Mesothelial cell of epicardium (in vitro differentiated cells): Measurements from ENCODE around the gene GPC3. TPM values are rescaled to one million over a fixed set of nuclear protein-coding genes. Genes with fewer than 3 reads are reported as not detected.

Experiments used
- DNase-seq, 2 experiments: peaks; one replicate each; pipeline ENCODE4 v3.0.0; 2021; ENCODE audit warnings: low spot score in 2 of 2; ENCODE audit not compliant: unreplicated experiment in 2 of 2
- H3K27ac Mint-ChIP-seq: 2 replicates; pipeline ENCODE4 v1.8.0; 2021; ENCODE audit warnings: mixed read lengths
- H3K27me3 Mint-ChIP-seq: 2 replicates; pipeline ENCODE4 v1.8.0; 2021; ENCODE audit warnings: low read depth, mixed read lengths
- H3K36me3 Mint-ChIP-seq: 2 replicates; pipeline ENCODE4 v1.8.0; 2021; ENCODE audit warnings: mixed read lengths
- H3K4me1 Mint-ChIP-seq: 2 replicates; pipeline ENCODE4 v1.8.0; 2021; ENCODE audit warnings: mixed read lengths
- H3K4me3 Mint-ChIP-seq: 2 replicates; pipeline ENCODE4 v1.8.0; 2021; ENCODE audit warnings: mild to moderate bottlenecking, moderate library complexity, mixed read lengths
- H3K9me3 Mint-ChIP-seq: 2 replicates; pipeline ENCODE4 v1.8.0; 2021; ENCODE audit warnings: mixed read lengths
- total RNA-seq: library from RNA; stranded (reverse); gene quantifications from 3 replicates; pipeline ENCODE4 v1.2.1, GENCODE V29; 2021
- TF ChIP-seq, protein P1 (sequence below): fragments of 200-600 bp; sonication (generic); IDR thresholded peaks from one replicate; pipeline ENCODE4 v1.5.0; 2021; ENCODE audit warnings: antibody characterized with exemption; ENCODE audit not compliant: unreplicated experiment

GPC3 gene
- total RNA-seq, 1 donor from 2014 or later, result 864 TPM

GRCh38 chrX:134010690-134011089 lies 25.3 kb upstream of the GPC3 start:
- H3K27me3 Mint-ChIP-seq, result no peaks in the 10 kb centered on the region
- no peak for DNase-seq
- TF ChIP-seq, protein P1, sequence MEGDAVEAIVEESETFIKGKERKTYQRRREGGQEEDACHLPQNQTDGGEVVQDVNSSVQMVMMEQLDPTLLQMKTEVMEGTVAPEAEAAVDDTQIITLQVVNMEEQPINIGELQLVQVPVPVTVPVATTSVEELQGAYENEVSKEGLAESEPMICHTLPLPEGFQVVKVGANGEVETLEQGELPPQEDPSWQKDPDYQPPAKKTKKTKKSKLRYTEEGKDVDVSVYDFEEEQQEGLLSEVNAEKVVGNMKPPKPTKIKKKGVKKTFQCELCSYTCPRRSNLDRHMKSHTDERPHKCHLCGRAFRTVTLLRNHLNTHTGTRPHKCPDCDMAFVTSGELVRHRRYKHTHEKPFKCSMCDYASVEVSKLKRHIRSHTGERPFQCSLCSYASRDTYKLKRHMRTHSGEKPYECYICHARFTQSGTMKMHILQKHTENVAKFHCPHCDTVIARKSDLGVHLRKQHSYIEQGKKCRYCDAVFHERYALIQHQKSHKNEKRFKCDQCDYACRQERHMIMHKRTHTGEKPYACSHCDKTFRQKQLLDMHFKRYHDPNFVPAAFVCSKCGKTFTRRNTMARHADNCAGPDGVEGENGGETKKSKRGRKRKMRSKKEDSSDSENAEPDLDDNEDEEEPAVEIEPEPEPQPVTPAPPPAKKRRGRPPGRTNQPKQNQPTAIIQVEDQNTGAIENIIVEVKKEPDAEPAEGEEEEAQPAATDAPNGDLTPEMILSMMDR, result no peak
- no peaks in the 10 kb centered on the region for H3K9me3 Mint-ChIP-seq
- H3K27ac Mint-ChIP-seq, result no peak overlapping the region
- H3K4me3 Mint-ChIP-seq, result no peak overlapping the region
- peaks cover 55% of the 10 kb centered on the region for H3K4me1 Mint-ChIP-seq
- no peaks in the 10 kb centered on the region for H3K36me3 Mint-ChIP-seq

DNA sequence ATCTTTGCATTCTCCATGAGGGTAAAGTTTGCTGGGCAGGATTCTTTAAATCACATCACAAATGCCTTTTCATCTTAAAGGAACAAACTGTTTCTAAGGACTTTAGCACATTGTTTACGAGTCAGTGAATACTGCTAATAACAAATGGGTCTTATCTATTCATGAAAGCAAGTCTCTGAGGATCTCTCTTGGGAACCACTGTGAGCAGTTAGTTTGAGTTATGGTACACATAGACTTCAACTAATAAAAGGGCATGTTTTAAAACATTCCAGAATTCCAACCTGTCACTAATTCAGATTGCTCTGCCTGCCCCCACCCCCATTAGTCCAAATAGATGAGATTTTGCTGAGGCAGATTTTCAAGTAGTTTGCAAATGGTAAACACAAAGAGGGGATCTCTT lies 22.3 kb upstream of the GPC3 start:
- Mint-ChIP-seq H3K36me3 (no peaks in the 10 kb centered on the region), H3K9me3 (no peaks in the 10 kb centered on the region), H3K4me3 (no peak overlapping the region), H3K4me1 (peaks cover 74% of the 10 kb centered on the region), H3K27ac (peak overlapping the region; percentile 83), H3K27me3 (no peaks in the 10 kb centered on the region)
- no peak for DNase-seq
- TF ChIP-seq, protein P1, result no peak

- peaks cover 77% of the 10 kb centered on the region for H3K4me1 Mint-ChIP-seq
- TF ChIP-seq, protein P1, result no peak
Observed at GRCh38 chrX:134006484-134007161, 21.2 kb upstream of the GPC3 start.

DNA sequence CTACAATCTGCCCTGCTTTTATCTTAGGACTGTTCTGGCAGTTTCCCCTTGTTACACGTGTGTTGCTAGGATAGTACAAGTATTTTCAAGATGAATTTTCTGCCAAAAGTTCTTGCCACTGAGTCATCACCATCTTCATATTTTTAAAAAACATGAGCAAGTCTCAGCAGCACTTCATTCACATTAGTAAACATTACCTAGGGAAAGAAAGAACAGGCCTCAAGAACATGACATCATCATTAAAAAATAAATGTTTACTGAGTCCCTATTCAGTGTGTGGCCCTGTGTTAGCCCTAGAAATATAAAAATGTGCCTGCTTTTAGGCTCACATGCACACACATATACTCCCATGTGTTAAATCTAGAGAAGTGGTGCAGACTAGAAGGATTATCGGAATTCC lies 18.7 kb upstream of the GPC3 start:
- Mint-ChIP-seq H3K27me3 (no peaks in the 10 kb centered on the region), H3K36me3 (no peaks in the 10 kb centered on the region), H3K4me1 (peaks cover 82% of the 10 kb centered on the region), H3K4me3 (no peak overlapping the region), H3K27ac (peak overlapping the region; percentile 95), H3K9me3 (no peaks in the 10 kb centered on the region)
- no peak for DNase-seq
- TF ChIP-seq, protein P1, result no peak

More at GRCh38 chrX:134006484-134007161, 21.2 kb upstream of the GPC3 start:
- Mint-ChIP-seq H3K36me3 (no peaks in the 10 kb centered on the region), H3K27me3 (no peaks in the 10 kb centered on the region), H3K9me3 (no peaks in the 10 kb centered on the region), H3K27ac (peak overlapping the region; percentile 83), H3K4me3 (no peak overlapping the region)
- no peak for DNase-seq

- DNase-seq, result no peak
- Mint-ChIP-seq H3K36me3 (no peaks in the 10 kb centered on the region), H3K4me3 (peak overlapping the region; percentile 43), H3K27ac (peak overlapping the region; percentile 97), H3K27me3 (no peaks in the 10 kb centered on the region), H3K4me1 (peaks cover 85% of the 10 kb centered on the region), H3K9me3 (no peaks in the 10 kb centered on the region)
- TF ChIP-seq, protein P1, result no peak
Observed at GRCh38 chrX:134002921-134003615, 17.7 kb upstream of the GPC3 start.
